GM12892 (cell line): ENCODE results near the gene ECM2.

Experiments used
- POLR2A ChIP-seq: IDR thresholded peaks from 2 replicates; pipeline ENCODE4 v1.6.1; 2011; ENCODE audit warnings: low read depth, low read length, control low read depth
- POLR2AphosphoS5 ChIP-seq: IDR thresholded peaks from 2 replicates; pipeline ENCODE4 v1.6.1; 2011; ENCODE audit warnings: low read depth, low read length, control low read depth
- TAF1 ChIP-seq: IDR thresholded peaks from 2 replicates; pipeline ENCODE4 v1.6.1; 2011; ENCODE audit warnings: low read depth, mild to moderate bottlenecking, control low read depth, low read length, borderline replicate concordance

DNA sequence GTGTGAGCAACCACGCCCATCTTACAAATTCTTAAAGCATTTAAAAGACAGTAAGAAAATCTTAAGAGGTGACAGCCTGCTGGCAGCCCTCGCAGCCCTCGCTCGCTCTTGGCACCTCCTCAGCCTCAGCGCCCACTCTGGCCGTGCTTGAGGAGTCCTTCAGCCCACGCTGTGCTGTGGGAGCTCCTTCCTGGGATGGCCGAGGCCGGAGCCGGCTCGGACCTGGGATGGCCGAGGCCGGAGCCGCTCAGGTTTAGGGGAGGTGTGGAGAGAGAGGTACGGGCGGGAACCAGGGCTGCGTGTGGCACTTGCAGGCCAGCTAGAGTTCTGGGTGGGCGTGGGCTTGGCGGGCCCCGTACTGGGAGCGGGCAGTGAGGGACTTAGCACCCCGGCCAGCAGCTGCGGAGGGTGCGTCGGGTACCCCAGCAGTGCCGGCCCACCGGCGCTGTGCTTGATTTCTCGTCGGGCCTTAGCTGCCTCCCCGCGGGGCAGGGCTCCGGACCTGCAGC, 9.3 kb upstream of the ECM2 start:
- no peak for TF ChIP-seq TAF1
- TF ChIP-seq POLR2A, result no peak
- TF ChIP-seq POLR2AphosphoS5, result no peak
